WTC11 (cell line): ENCODE results near the gene ATP5MG. TPM values are rescaled to one million over a fixed set of nuclear protein-coding genes. Genes with fewer than 3 reads are reported as not detected.

ENCODE experiments used
- ATAC-seq: fragments of 200-7000 bp; cut with Tn5 transposase; 2 replicates; pipeline ENCODE4 v1.10.0; 2021; ENCODE audit warnings: mild to moderate bottlenecking, moderate library complexity
- CTCF ChIA-PET: fragments of 300-600 bp; sonication (Branson Sonifier 250); formaldehyde crosslinking; loops from one replicate; lab custom pipeline; 2021; ENCODE audit warnings: antibody characterized with exemption; lab: Charles Lee
- POLR2A ChIA-PET: fragments of 350-600 bp; sonication (Branson Sonifier 250); formaldehyde crosslinking; loops from one replicate; lab custom pipeline; 2021; ENCODE audit warnings: antibody characterized with exemption; lab: Charles Lee
- DNase-seq: peaks from one replicate; pipeline ENCODE4 v3.0.0; 2021; ENCODE audit warnings: low spot score
- H3K27ac Mint-ChIP-seq: 2 replicates; pipeline ENCODE4 v1.8.0; 2021; ENCODE audit warnings: mixed read lengths
- H3K27me3 Mint-ChIP-seq: 2 replicates; pipeline ENCODE4 v1.8.0; 2021; ENCODE audit warnings: low read depth, mild to moderate bottlenecking, moderate library complexity, mixed read lengths
- H3K36me3 Mint-ChIP-seq: 2 replicates; pipeline ENCODE4 v1.8.0; 2021; ENCODE audit warnings: mixed read lengths
- H3K4me1 Mint-ChIP-seq: 2 replicates; pipeline ENCODE4 v1.8.0; 2022; ENCODE audit warnings: mixed read lengths
- H3K4me3 Mint-ChIP-seq: 2 replicates; pipeline ENCODE4 v1.8.0; 2021; ENCODE audit warnings: mild to moderate bottlenecking, moderate library complexity, mixed read lengths
- H3K9me3 Mint-ChIP-seq: 2 replicates; pipeline ENCODE4 v1.8.0; 2021; ENCODE audit warnings: mixed read lengths
- GABPB1 ChIP-seq: sonication (generic); formaldehyde crosslinking; IDR thresholded peaks from 2 replicates; pipeline ENCODE4 v1.8.1; 2023; ENCODE audit warnings: mild to moderate bottlenecking, missing genetic modification reagents
- JAZF1 ChIP-seq: fragments of 250-450 bp; sonication (Bioruptor Pico); IDR thresholded peaks from 2 replicates; pipeline ENCODE4 v1.9.0; 2021; ENCODE audit warnings: moderate library complexity, mild to moderate bottlenecking, inconsistent platforms
- MXD4 ChIP-seq: fragments of 250-450 bp; sonication (Bioruptor Pico); IDR thresholded peaks from 2 replicates; pipeline ENCODE4 v1.8.0; 2021; ENCODE audit warnings: mild to moderate bottlenecking, moderate library complexity, borderline replicate concordance
- MYBL2 ChIP-seq: sonication (generic); formaldehyde crosslinking; IDR thresholded peaks from 2 replicates; pipeline ENCODE4 v1.8.1; 2023; ENCODE audit warnings: mild to moderate bottlenecking, moderate library complexity, missing genetic modification reagents
- NFYB ChIP-seq: sonication (generic); formaldehyde crosslinking; conservative IDR thresholded peaks from 2 replicates; pipeline ENCODE4 v1.8.0; 2022; ENCODE audit warnings: low read depth, missing genetic modification reagents
- NR1H2 ChIP-seq: sonication (generic); formaldehyde crosslinking; IDR thresholded peaks from 2 replicates; pipeline ENCODE4 v1.9.0; 2021; ENCODE audit warnings: mild to moderate bottlenecking, moderate library complexity, missing genetic modification reagents
- SOX15 ChIP-seq: fragments of 250-450 bp; sonication (Bioruptor Pico); IDR thresholded peaks from 2 replicates; pipeline ENCODE4 v1.9.0; 2021; ENCODE audit warnings: mild to moderate bottlenecking
- SP1 ChIP-seq: sonication (generic); formaldehyde crosslinking; conservative IDR thresholded peaks from 2 replicates; pipeline ENCODE4 v1.8.1; 2022; ENCODE audit warnings: missing genetic modification reagents
- TEAD1 ChIP-seq: sonication (generic); formaldehyde crosslinking; IDR thresholded peaks from 2 replicates; pipeline ENCODE4 v1.8.0; 2022; ENCODE audit warnings: mild to moderate bottlenecking, missing genetic modification reagents
- ZNF263 ChIP-seq: sonication (generic); formaldehyde crosslinking; IDR thresholded peaks from 2 replicates; pipeline ENCODE4 v1.8.1; 2022; ENCODE audit warnings: low read depth, mild to moderate bottlenecking, moderate library complexity, missing genetic modification reagents
- ZNF416 ChIP-seq: fragments of 250-450 bp; sonication (Bioruptor Pico); IDR thresholded peaks from 2 replicates; pipeline ENCODE4 v1.9.0; 2021; ENCODE audit warnings: mild to moderate bottlenecking, inconsistent platforms
- total RNA-seq: library from RNA; stranded (reverse); gene quantifications from 3 replicates; pipeline ENCODE4 v1.2.3, GENCODE V29; 2021
- TF ChIP-seq, protein P1 (sequence below): sonication (generic); formaldehyde crosslinking; IDR thresholded peaks from 2 replicates; pipeline ENCODE4 v1.8.0; 2023; ENCODE audit warnings: missing genetic modification reagents, mild to moderate bottlenecking, borderline replicate concordance
- TF ChIP-seq, protein P2 (sequence below): sonication (generic); formaldehyde crosslinking; IDR thresholded peaks from 2 replicates; pipeline ENCODE4 v1.8.1; 2023; ENCODE audit warnings: mild to moderate bottlenecking, missing genetic modification reagents, moderate library complexity
- TF ChIP-seq, protein P3 (sequence below): sonication (generic); formaldehyde crosslinking; IDR thresholded peaks from 2 replicates; pipeline ENCODE4 v1.8.0; 2022; ENCODE audit warnings: mild to moderate bottlenecking, missing genetic modification reagents
- TF ChIP-seq, protein P4 (sequence below): fragments of 250-450 bp; sonication (Bioruptor Pico); IDR thresholded peaks from 2 replicates; pipeline ENCODE4 v1.9.0; 2021; ENCODE audit warnings: mild to moderate bottlenecking
- TF ChIP-seq, protein P5 (sequence below): sonication (generic); formaldehyde crosslinking; IDR thresholded peaks from 2 replicates; pipeline ENCODE4 v1.8.0; 2022; ENCODE audit warnings: mild to moderate bottlenecking, missing genetic modification reagents
- TF ChIP-seq, protein P6 (sequence below): sonication (generic); formaldehyde crosslinking; IDR thresholded peaks from 2 replicates; pipeline ENCODE4 v1.8.0; 2023; ENCODE audit warnings: mild to moderate bottlenecking, missing genetic modification reagents
- TF ChIP-seq, protein P7 (sequence below): sonication (generic); formaldehyde crosslinking; IDR thresholded peaks from 2 replicates; pipeline ENCODE4 v1.8.1; 2022; ENCODE audit warnings: low read depth, mild to moderate bottlenecking, moderate library complexity, missing genetic modification reagents, borderline replicate concordance
- TF ChIP-seq, protein P8 (sequence below): sonication (generic); formaldehyde crosslinking; IDR thresholded peaks from 2 replicates; pipeline ENCODE4 v1.8.0; 2022; ENCODE audit warnings: mild to moderate bottlenecking, missing genetic modification reagents
- TF ChIP-seq, protein P9 (sequence below): sonication (generic); formaldehyde crosslinking; IDR thresholded peaks from 2 replicates; pipeline ENCODE4 v1.8.1; 2022; ENCODE audit warnings: mild to moderate bottlenecking, missing genetic modification reagents, moderate library complexity, borderline replicate concordance

Gene ATP5MG
- total RNA-seq, 1 experiment from 2014 or later: 251 TPM

DNA sequence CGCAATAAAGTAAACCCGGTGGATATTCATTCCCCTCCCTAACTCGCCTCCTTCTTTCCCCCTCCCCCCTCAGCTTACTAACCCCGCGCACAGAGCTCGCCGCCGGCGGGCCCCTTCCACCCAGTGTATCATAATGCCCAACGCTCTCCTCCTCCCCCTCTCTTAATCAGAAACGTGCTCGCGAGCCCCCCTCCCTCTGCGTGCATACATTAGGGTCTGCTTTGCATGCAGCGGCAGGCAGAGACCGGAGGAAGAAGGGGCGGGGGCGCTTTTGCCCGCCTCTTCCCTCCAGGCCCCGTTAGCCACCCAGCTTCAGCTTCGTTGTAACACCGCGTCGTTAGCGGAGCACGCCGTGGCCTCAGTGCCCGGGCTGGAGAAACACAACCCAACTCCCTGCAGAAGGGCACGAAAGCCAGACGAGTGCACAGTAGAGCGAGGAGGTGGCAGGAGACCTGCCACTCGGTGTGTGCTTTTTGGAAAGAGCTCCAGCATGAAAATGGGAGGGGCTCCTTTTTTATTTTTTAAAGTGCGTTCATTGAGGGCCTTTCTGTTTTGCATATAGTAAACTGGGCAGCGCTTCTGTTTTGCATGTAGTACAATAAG lies 34.0 kb downstream of the ATP5MG start (continued):
- TF ChIP-seq, protein P1, sequence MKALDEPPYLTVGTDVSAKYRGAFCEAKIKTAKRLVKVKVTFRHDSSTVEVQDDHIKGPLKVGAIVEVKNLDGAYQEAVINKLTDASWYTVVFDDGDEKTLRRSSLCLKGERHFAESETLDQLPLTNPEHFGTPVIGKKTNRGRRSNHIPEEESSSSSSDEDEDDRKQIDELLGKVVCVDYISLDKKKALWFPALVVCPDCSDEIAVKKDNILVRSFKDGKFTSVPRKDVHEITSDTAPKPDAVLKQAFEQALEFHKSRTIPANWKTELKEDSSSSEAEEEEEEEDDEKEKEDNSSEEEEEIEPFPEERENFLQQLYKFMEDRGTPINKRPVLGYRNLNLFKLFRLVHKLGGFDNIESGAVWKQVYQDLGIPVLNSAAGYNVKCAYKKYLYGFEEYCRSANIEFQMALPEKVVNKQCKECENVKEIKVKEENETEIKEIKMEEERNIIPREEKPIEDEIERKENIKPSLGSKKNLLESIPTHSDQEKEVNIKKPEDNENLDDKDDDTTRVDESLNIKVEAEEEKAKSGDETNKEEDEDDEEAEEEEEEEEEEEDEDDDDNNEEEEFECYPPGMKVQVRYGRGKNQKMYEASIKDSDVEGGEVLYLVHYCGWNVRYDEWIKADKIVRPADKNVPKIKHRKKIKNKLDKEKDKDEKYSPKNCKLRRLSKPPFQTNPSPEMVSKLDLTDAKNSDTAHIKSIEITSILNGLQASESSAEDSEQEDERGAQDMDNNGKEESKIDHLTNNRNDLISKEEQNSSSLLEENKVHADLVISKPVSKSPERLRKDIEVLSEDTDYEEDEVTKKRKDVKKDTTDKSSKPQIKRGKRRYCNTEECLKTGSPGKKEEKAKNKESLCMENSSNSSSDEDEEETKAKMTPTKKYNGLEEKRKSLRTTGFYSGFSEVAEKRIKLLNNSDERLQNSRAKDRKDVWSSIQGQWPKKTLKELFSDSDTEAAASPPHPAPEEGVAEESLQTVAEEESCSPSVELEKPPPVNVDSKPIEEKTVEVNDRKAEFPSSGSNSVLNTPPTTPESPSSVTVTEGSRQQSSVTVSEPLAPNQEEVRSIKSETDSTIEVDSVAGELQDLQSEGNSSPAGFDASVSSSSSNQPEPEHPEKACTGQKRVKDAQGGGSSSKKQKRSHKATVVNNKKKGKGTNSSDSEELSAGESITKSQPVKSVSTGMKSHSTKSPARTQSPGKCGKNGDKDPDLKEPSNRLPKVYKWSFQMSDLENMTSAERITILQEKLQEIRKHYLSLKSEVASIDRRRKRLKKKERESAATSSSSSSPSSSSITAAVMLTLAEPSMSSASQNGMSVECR: 0 out of 2 replicates have a peak, but pooled peaks have one; percentile 15
- TF ChIP-seq, protein P2, sequence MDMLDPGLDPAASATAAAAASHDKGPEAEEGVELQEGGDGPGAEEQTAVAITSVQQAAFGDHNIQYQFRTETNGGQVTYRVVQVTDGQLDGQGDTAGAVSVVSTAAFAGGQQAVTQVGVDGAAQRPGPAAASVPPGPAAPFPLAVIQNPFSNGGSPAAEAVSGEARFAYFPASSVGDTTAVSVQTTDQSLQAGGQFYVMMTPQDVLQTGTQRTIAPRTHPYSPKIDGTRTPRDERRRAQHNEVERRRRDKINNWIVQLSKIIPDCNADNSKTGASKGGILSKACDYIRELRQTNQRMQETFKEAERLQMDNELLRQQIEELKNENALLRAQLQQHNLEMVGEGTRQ (CRISPR knock-in tag): no peak; the same call in 1 of the 2 replicates
- TF ChIP-seq SOX15 (CRISPR knock-in tag) (no peak), SP1 (CRISPR knock-in tag) (peak; percentile 40; the same call in 1 of the 2 replicates), NR1H2 (no peak)
- TF ChIP-seq, protein P3, sequence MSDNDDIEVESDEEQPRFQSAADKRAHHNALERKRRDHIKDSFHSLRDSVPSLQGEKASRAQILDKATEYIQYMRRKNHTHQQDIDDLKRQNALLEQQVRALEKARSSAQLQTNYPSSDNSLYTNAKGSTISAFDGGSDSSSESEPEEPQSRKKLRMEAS (CRISPR knock-in tag): peak; percentile 27; the same call in 1 of the 2 replicates
- TF ChIP-seq, protein P4, sequence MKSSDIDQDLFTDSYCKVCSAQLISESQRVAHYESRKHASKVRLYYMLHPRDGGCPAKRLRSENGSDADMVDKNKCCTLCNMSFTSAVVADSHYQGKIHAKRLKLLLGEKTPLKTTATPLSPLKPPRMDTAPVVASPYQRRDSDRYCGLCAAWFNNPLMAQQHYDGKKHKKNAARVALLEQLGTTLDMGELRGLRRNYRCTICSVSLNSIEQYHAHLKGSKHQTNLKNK (CRISPR knock-in tag): no peak

DNA sequence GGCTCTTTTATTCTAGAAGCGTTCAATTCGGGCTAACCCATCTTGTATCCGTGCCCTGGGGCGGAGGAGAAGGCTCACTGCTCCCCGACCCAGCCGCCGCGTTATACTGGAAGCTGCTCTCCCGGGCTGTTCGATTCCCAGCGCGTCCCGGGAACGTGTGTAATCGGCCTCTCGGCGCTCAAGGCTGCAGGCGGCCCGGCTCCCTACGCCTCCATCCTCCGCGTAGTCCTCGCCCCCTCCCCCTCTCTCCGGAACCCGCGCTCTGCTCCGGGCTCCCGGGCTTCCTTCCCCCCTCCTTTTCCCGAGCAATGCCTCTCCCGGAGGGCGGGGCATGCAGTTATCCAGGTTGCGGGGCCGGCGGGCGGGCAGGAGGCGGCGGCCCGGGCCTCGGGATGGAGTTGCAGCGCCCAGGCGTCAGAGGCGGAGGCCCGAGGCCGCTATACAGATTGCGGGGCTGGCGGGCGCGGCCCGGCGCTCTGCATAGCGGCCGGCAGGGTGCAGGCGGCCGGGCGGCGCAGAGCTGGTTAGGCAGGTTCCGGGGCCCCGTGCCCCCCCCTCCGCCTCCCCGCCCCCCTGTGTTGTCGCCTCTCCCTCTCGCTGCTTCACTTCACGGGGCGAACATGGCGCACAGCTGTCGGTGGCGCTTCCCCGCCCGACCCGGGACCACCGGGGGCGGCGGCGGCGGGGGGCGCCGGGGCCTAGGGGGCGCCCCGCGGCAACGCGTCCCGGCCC lies 34.7 kb downstream of the ATP5MG start, which contains the start of gene KMT2A:
TSS of gene KMT2A (plus strand) at position 600 of the 732 bp plus-strand sequence. CDS start at position 621, 21 bp downstream.
- Mint-ChIP-seq H3K27me3 (peaks cover 13% of the 10 kb centered on the region), H3K4me3 (peak within 1 kb of the TSS; percentile 95), H3K4me1 (peaks cover 39% of the 10 kb centered on the region), H3K27ac (peak within 1 kb of the TSS; percentile 98), H3K36me3 (peaks cover 10% of the 10 kb centered on the region), H3K9me3 (no peaks in the 10 kb centered on the region)
- POLR2A ChIA-PET: interaction anchor here (0.5 to 2.0 kb wide), 7 partner anchors 8 to 429 kb away, joined by 3 to 9 read pairs (median 5); no protein-coding TSS in a partner anchor
- DNase-seq (peak; percentile 99), ATAC-seq (peak; percentile 64)
- CTCF ChIA-PET: interaction anchor here (0.6 to 1.6 kb wide), 3 partner anchors 34 to 264 kb away, joined by 3 to 7 read pairs (median 5); no protein-coding TSS in a partner anchor
- TF ChIP-seq, protein P5, sequence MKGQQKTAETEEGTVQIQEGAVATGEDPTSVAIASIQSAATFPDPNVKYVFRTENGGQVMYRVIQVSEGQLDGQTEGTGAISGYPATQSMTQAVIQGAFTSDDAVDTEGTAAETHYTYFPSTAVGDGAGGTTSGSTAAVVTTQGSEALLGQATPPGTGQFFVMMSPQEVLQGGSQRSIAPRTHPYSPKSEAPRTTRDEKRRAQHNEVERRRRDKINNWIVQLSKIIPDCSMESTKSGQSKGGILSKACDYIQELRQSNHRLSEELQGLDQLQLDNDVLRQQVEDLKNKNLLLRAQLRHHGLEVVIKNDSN (CRISPR knock-in tag): no peak
- TF ChIP-seq GABPB1 (CRISPR knock-in tag) (peak; percentile 71; the same call in 1 of the 2 replicates), TEAD1 (CRISPR knock-in tag) (peak; percentile 34; the same call in 1 of the 2 replicates), ZNF416 (CRISPR knock-in tag) (peak; percentile 73; the same call in 1 of the 2 replicates), ZNF263 (peak; percentile 77), MYBL2 (CRISPR knock-in tag) (peak; percentile 22; the same call in 1 of the 2 replicates), JAZF1 (CRISPR knock-in tag) (no peak), NFYB (CRISPR knock-in tag) (no peak), MXD4 (CRISPR knock-in tag) (peak; percentile 62; the same call in 1 of the 2 replicates)
- TF ChIP-seq, protein P6, sequence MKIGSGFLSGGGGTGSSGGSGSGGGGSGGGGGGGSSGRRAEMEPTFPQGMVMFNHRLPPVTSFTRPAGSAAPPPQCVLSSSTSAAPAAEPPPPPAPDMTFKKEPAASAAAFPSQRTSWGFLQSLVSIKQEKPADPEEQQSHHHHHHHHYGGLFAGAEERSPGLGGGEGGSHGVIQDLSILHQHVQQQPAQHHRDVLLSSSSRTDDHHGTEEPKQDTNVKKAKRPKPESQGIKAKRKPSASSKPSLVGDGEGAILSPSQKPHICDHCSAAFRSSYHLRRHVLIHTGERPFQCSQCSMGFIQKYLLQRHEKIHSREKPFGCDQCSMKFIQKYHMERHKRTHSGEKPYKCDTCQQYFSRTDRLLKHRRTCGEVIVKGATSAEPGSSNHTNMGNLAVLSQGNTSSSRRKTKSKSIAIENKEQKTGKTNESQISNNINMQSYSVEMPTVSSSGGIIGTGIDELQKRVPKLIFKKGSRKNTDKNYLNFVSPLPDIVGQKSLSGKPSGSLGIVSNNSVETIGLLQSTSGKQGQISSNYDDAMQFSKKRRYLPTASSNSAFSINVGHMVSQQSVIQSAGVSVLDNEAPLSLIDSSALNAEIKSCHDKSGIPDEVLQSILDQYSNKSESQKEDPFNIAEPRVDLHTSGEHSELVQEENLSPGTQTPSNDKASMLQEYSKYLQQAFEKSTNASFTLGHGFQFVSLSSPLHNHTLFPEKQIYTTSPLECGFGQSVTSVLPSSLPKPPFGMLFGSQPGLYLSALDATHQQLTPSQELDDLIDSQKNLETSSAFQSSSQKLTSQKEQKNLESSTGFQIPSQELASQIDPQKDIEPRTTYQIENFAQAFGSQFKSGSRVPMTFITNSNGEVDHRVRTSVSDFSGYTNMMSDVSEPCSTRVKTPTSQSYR (CRISPR knock-in tag): peak; percentile 73
- TF ChIP-seq, protein P7, sequence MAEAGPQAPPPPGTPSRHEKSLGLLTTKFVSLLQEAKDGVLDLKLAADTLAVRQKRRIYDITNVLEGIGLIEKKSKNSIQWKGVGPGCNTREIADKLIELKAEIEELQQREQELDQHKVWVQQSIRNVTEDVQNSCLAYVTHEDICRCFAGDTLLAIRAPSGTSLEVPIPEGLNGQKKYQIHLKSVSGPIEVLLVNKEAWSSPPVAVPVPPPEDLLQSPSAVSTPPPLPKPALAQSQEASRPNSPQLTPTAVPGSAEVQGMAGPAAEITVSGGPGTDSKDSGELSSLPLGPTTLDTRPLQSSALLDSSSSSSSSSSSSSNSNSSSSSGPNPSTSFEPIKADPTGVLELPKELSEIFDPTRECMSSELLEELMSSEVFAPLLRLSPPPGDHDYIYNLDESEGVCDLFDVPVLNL (CRISPR knock-in tag): peak; percentile 65; the same call in 1 of the 2 replicates
- TF ChIP-seq, protein P8, sequence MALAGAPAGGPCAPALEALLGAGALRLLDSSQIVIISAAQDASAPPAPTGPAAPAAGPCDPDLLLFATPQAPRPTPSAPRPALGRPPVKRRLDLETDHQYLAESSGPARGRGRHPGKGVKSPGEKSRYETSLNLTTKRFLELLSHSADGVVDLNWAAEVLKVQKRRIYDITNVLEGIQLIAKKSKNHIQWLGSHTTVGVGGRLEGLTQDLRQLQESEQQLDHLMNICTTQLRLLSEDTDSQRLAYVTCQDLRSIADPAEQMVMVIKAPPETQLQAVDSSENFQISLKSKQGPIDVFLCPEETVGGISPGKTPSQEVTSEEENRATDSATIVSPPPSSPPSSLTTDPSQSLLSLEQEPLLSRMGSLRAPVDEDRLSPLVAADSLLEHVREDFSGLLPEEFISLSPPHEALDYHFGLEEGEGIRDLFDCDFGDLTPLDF (CRISPR knock-in tag): 0 out of 2 replicates have a peak, but pooled peaks have one; percentile 30
- TF ChIP-seq, protein P9, sequence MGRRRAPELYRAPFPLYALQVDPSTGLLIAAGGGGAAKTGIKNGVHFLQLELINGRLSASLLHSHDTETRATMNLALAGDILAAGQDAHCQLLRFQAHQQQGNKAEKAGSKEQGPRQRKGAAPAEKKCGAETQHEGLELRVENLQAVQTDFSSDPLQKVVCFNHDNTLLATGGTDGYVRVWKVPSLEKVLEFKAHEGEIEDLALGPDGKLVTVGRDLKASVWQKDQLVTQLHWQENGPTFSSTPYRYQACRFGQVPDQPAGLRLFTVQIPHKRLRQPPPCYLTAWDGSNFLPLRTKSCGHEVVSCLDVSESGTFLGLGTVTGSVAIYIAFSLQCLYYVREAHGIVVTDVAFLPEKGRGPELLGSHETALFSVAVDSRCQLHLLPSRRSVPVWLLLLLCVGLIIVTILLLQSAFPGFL (CRISPR knock-in tag): 0 out of 2 replicates have a peak, but pooled peaks have one; percentile 28
